Astrocyte of the cerebellum (primary cell): ENCODE results near the gene PACS2.
"Not testable (repeated sequence)": the region's sequence is repeated elsewhere in the genome, so short reads cannot be mapped to it uniquely, and the experiment has no call there.

Experiments
- DNase-seq: peaks from one replicate; pipeline ENCODE4 v3.0.0-alpha.2; 2011; ENCODE audit warnings: low read depth
- H3K4me3 ChIP-seq: 2 replicates; pipeline ENCODE4 v1.5.1; 2011; ENCODE audit warnings: mild to moderate bottlenecking, low read depth, low read length, moderate library complexity
- in situ Hi-C: cut with HindIII; loops from 2 replicates; pipeline ENCODE4 v1.10.0; 2017; ENCODE audit warnings: low sequenced_read_pairs
- TF ChIP-seq, protein P1 (sequence below): IDR thresholded peaks from 2 replicates; pipeline ENCODE4 v1.5.1; 2012; ENCODE audit warnings: low read length, low read depth, moderate library complexity, mild to moderate bottlenecking; ENCODE audit errors: missing control alignments

PACS2 gene

DNA sequence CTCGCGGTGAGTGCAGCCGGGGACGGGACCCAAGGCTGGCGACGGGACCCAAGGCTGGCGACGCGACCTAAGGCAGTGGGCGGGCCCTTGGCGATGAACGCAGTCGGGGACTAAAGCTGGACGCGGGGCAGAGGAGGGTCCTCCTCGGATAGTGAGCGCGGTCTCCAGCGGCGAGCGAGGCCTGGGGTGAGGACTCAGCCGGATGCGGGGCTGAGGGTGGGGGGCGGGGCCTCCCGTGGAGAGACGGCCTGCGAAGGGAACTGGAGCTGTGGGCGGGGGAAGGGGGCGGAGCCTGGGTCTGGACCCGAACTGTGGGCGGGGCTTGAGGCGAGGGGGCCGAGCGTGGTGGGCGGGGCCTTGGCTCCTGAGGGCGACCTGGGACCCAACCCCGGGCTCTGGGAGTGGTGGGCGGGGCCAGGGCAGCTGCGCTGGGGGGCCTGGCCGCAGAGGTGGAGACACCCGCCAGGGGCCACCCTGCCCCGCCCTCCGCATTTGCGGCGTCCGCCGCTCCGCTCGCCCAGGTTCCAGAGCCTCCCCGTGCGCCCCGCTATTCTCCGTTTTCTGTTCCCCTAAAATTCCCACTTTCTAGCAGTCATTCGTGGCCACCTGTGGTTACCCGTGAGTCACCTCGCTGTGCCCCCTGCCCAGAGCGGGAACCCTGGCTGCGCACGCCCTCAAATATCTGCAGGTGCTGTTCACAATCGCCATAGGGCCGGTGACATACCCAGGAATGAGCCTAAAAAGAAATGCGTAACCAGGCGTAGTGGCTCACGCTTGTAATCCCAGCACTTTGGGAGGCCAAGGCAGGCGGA lies 13.2 kb upstream of the PACS2 start:
- in situ Hi-C loops: no loop called here
- peak overlapping the region; percentile 74 for H3K4me3 ChIP-seq
- DNase-seq: peak; percentile 70
- TF ChIP-seq, protein P1, sequence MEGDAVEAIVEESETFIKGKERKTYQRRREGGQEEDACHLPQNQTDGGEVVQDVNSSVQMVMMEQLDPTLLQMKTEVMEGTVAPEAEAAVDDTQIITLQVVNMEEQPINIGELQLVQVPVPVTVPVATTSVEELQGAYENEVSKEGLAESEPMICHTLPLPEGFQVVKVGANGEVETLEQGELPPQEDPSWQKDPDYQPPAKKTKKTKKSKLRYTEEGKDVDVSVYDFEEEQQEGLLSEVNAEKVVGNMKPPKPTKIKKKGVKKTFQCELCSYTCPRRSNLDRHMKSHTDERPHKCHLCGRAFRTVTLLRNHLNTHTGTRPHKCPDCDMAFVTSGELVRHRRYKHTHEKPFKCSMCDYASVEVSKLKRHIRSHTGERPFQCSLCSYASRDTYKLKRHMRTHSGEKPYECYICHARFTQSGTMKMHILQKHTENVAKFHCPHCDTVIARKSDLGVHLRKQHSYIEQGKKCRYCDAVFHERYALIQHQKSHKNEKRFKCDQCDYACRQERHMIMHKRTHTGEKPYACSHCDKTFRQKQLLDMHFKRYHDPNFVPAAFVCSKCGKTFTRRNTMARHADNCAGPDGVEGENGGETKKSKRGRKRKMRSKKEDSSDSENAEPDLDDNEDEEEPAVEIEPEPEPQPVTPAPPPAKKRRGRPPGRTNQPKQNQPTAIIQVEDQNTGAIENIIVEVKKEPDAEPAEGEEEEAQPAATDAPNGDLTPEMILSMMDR: no peak

DNA sequence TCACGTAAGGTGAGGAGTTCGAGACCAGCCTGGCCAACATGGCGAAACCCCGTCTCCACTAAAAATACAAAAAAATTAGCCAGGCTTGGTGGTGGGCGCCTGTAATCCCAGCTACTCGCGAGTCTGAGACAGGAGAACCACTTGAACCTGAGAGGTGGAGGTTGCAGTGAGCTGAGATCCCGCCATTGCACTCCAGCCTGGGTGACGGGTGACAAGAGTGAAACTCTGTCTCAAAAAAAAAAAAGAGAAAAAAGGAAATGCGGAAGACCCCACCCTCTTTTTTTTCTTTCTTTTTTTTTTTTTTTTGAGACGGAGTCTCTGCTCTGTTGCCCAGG lies 12.7 kb upstream of the PACS2 start:
- H3K4me3 ChIP-seq: peak overlapping the region; percentile 74
- in situ Hi-C loops, DNase-seq: not testable (repeated sequence)

GRCh38 chr14:105303949-105304348 lies 10.6 kb upstream of the PACS2 start:
- H3K4me3 ChIP-seq: no peak overlapping the region
- TF ChIP-seq, protein P1: no peak
- in situ Hi-C loops: no loop called here
- DNase-seq: no peak

- no peak overlapping the region for H3K4me3 ChIP-seq
- in situ Hi-C loops: no loop called here
- TF ChIP-seq, protein P1: no peak
- no peak for DNase-seq
Measured at GRCh38 chr14:105304565-105304964, 10.0 kb upstream of the PACS2 start.

GRCh38 chr14:105305345-105305744 lies 9.2 kb upstream of the PACS2 start:
- no peak overlapping the region for H3K4me3 ChIP-seq
- no peak for DNase-seq
- TF ChIP-seq, protein P1: no peak
- in situ Hi-C loops: no loop called here

- in situ Hi-C loops: no loop called here
- H3K4me3 ChIP-seq: no peak overlapping the region
- no peak for DNase-seq
- TF ChIP-seq, protein P1: no peak
Measured at GRCh38 chr14:105305791-105306190, 8.8 kb upstream of the PACS2 start.

- DNase-seq: no peak
- TF ChIP-seq, protein P1: no peak
- in situ Hi-C loops: no loop called here
- H3K4me3 ChIP-seq: no peak overlapping the region
Measured at GRCh38 chr14:105307052-105307727, 7.4 kb upstream of the PACS2 start.
